ENCODE results near the gene RASD2. TPM values are rescaled to one million over a fixed set of nuclear protein-coding genes. Genes with fewer than 3 reads are reported as not detected.

The RASD2 gene
- polyA plus RNA-seq, 1 experiment, result 1.2 TPM

DNA sequence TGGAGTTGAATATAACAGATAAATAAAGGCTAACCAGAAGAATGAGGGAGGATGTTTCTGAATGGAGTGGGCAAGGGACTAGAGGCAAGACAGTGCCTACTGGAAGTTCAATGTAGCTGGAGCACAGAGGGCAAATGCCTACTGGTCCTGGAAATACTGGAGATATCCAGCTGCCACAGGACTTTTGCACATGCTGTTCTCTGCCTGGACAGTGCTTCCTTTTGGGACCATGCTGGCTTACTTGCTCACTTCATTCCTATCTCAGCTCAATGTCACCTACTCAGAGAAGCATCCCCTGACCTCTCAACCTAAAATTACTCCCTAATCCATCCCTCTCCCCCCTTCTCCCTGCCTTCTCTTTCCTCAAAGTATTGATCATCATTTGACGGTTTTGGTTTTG lies 20.2 kb downstream of the RASD2 start:
- 0 out of 2 replicates have a peak, but pooled peaks cover 2% of the 10 kb centered on the region for H3K27me3 ChIP-seq (ENCODE audit: control insufficient read depth, insufficient read depth, low read length)
- no peak overlapping the region for H3K4me3 ChIP-seq (ENCODE audit: low read depth, low read length)
- ChIA-PET POLR2A (no interaction called here), CTCF (interaction anchor here (0.6 kb wide), 1 partner anchor 478 kb away, joined by 6 read pairs; no protein-coding TSS in a partner anchor)
- TF ChIP-seq, protein P1, sequence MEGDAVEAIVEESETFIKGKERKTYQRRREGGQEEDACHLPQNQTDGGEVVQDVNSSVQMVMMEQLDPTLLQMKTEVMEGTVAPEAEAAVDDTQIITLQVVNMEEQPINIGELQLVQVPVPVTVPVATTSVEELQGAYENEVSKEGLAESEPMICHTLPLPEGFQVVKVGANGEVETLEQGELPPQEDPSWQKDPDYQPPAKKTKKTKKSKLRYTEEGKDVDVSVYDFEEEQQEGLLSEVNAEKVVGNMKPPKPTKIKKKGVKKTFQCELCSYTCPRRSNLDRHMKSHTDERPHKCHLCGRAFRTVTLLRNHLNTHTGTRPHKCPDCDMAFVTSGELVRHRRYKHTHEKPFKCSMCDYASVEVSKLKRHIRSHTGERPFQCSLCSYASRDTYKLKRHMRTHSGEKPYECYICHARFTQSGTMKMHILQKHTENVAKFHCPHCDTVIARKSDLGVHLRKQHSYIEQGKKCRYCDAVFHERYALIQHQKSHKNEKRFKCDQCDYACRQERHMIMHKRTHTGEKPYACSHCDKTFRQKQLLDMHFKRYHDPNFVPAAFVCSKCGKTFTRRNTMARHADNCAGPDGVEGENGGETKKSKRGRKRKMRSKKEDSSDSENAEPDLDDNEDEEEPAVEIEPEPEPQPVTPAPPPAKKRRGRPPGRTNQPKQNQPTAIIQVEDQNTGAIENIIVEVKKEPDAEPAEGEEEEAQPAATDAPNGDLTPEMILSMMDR (IDR thresholded peaks at IDR 0.05; ENCODE audit: insufficient read depth, low read depth, low read length), result no peak
- DNase-seq (ENCODE audit: low read depth), result no peak
- H3K36me3 ChIP-seq (ENCODE audit: control insufficient read depth, insufficient read depth, low read length), result no peaks in the 10 kb centered on the region

DNA sequence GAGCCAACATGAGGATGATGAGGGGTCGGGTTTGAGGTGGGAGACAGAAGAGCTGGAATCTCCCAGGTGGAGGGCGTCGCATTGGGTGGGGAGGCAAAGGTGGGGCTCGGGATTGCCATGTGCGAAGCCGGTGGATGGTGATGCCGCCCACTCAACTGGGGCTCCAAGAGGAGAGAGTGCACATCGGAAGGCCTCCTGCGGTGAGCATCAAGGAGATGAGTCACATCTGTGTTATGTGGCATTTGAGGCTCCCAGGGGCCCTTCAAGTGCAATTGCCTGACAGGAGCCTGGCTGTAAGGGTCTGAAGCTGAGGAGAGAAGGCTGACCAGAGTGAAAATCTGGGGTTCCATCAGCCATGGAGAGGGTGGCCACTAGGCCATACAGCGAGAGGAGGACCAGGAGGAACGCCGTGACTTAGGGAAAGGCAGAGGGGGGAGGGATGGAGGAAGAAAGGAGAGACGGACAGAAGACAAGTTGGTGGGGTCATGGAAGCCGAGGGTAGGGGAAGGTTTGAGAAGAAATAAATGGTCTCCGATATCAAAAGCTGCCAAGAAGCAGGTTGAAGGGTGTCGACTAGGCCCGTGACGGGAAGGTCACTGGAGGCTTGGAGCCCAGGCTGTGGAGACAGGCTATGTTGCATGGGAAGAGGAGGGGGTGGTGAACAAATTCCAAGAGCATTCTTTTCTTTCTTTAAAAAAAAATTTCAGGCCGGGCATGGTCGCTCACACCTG lies 21.3 kb downstream of the RASD2 start:
- POLR2A ChIA-PET, result no interaction called here
- CTCF ChIA-PET, result no interaction called here
- DNase-seq (ENCODE audit: low read depth), result no peak
- Histone ChIP-seq H3K36me3 (ENCODE audit: control insufficient read depth, insufficient read depth, low read length) (no peaks in the 10 kb centered on the region), H3K27me3 (ENCODE audit: control insufficient read depth, insufficient read depth, low read length) (peaks cover 4% of the 10 kb centered on the region), H3K4me3 (ENCODE audit: low read depth, low read length) (no peak overlapping the region)
- TF ChIP-seq, protein P1 (IDR thresholded peaks at IDR 0.05; ENCODE audit: insufficient read depth, low read depth, low read length), result no peak

DNA sequence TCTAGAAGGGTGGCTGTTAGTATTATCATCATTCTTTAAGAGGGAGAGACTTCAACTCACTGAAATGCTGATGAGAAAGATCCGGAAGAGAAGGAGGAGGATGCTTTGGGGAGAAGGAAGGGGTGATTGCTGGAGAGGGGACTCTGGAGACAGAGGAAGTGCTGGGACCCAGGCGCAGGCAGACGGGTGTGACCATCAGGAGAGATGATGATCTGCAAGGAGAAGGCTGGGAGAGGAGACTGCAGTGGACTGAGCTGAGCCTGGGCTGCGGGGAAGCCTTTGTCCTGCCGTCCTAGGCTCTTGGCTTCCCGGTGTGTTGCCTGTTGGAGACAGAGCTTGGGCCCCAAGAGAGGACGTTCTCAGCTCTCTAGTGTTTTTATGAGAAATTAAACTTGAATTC lies 22.6 kb downstream of the RASD2 start:
- ChIA-PET POLR2A (no interaction called here), CTCF (interaction anchor here (0.9 kb wide), 1 partner anchor 132 kb away, joined by 3 read pairs; no protein-coding TSS in a partner anchor)
- Histone ChIP-seq H3K4me3 (ENCODE audit: low read depth, low read length) (no peak overlapping the region), H3K27me3 (ENCODE audit: control insufficient read depth, insufficient read depth, low read length) (peaks cover 4% of the 10 kb centered on the region), H3K36me3 (ENCODE audit: control insufficient read depth, insufficient read depth, low read length) (no peaks in the 10 kb centered on the region)
- TF ChIP-seq, protein P1 (IDR thresholded peaks at IDR 0.05; ENCODE audit: insufficient read depth, low read depth, low read length), result no peak
- DNase-seq (ENCODE audit: low read depth), result no peak

DNA sequence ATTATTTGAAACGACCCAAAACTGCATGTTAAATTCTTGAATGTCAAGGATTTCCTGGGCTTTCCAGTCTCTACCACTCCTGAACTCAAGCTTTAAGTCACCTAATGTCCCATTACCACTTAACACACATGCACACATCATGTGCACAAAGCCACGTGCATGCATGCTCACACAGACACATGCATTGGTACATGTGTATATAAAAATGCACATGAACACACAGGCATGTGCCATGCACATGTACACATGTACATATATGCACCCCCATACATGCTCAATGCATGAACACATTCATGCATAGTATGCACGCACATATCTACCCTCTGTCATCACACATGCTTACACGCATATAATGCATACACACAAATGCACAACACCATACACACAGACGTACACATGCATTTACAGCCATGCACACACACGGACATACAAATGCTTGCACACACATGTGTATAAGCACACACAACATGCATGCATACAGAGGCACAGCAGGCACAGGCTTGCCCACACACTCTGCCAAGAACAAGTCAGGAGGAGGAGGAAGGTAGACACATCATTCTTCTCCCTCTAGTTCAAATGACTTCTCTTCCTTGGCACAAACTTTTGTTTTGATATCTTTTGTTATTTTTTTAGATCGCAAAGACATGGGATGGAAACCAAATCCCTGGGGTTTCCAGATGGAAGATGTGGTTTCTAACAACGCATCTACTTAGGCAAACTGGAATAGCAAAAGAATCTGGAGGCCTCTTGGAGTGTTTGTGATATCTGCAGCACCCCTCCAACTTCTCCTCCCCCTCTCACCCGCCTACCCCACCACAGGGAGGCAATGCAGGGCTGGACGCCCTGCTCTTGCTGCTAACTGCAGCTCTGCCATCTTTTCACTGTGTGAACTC lies 24.6 kb downstream of the RASD2 start:
- POLR2A ChIA-PET, result no interaction called here
- TF ChIP-seq, protein P1 (IDR thresholded peaks at IDR 0.05; ENCODE audit: insufficient read depth, low read depth, low read length), result no peak
- no peak for DNase-seq (ENCODE audit: low read depth)
- no peaks in the 10 kb centered on the region for H3K36me3 ChIP-seq (ENCODE audit: control insufficient read depth, insufficient read depth, low read length)
- CTCF ChIA-PET, result interaction anchor here (0.8 to 1.5 kb wide), 5 partner anchors 11 to 137 kb away, joined by 3 to 7 read pairs (median 3); no protein-coding TSS in a partner anchor
- H3K27me3 ChIP-seq (ENCODE audit: control insufficient read depth, insufficient read depth, low read length), result peaks cover 3% of the 10 kb centered on the region
- no peak overlapping the region for H3K4me3 ChIP-seq (ENCODE audit: low read depth, low read length)

Data from BJ (cell line).